A549 treated with AZD9567 at 1 μM for 4 hours (cell line): Measurements from ENCODE around the gene SIVA1. TPM values are rescaled to one million over a fixed set of nuclear protein-coding genes. Genes with fewer than 3 reads are reported as not detected.

Experiments
- total RNA-seq: library from RNA; stranded (reverse); fragments of 200-300 nt; extraction: Qiagen RNA extraction; gene quantifications from 5 replicates; pipeline ENCODE4 v1.2.3, GENCODE V29; 2022; ENCODE audit not compliant: insufficient read depth

SIVA1 gene, protein sequence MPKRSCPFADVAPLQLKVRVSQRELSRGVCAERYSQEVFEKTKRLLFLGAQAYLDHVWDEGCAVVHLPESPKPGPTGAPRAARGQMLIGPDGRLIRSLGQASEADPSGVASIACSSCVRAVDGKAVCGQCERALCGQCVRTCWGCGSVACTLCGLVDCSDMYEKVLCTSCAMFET
- 111 to 224 TPM (median 212 TPM) in 5 replicates for total RNA-seq

DNA sequence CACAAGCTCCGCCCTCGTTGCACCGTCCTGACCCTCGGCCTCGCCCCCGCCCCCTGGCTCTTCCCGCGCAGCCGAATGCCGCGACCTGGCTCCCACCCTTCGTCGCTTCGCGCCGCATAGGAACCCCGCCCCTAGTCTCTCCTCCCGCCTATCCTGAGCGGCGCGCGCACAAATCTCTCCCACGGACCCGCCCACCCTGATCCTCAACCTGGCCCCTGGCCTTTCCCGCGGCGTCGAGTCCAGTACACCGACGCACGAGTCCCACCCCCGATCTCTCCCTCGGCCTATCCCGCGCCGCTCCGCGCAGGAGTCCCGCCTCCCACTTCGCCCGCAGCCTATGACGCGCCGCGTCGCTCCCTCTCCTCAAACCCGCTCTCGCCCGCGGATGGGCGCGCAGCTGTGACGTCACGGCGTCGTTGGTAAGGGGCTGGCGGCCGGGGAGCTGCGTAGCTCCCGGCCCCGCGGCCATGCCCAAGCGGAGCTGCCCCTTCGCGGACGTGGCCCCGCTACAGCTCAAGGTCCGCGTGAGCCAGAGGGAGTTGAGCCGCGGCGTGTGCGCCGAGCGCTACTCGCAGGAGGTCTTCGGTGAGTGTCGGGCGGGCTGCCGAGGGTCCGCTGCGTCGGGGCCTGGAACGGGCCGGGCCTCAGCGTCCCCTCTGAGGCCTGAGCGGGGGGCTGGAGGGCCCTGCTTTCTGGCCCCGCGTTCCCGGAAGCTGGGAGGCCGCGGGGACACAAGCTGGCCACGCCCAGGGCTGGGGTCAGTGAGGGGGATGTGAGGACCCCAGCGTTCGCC is at the start of gene SIVA1:
Gene SIVA1 (plus strand): TSS at position 413 of the 793 bp plus-strand sequence. CDS start 55 bp downstream, at position 468.

GRCh38 chr14:104723651-104724406 is 29.1 kb upstream of the SIVA1 start, which contains the start of gene ADSS1:
TSS of gene ADSS1 (plus strand) at chr14:104724229. CDS start at chr14:104724271, 42 bp downstream.

DNA sequence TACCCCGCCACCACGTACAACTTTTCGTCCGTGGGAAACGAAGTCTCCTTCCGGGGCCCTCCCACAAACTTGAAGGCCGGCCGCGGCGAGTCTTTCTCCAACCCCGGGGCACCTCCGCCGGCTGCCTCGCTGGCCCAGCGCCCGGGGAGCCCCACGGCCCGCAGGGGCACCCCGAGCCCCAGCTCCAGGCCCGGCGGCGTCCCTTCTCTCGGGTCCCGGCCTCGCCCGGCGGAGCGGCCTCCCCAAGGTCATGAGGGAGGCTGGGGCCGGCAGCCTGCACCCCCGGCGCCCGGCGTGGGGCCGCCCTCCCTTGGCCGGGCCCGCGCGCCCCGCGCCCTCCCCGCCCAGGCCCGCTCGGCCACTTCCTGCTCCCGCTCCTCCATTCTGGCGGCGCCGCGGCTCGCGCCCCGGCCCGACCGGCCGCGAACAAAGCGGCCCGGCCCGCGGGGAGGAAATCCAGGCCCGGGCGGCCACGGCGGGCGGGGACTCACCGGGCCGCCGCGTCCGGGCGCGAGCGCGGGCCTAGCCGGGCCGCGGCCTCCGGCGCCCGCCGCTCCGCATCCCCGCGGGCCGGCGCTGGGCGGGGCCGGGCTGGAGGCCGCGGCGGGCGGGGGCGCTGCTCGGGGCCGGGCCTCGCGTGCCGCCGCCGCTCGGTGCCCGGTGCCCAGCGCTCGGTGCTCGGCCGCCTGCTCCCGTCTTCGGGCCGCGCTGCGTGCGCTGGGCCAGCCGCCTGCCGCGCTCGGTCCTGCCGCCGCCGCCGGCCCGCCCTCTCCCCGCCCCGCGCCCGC is 42.2 kb downstream of the SIVA1 start, which contains the start of gene AKT1:
Gene AKT1 (minus strand): TSS at position 756 of the 788 bp plus-strand sequence. CDS start 3,105 bp downstream, outside the sequence.

DNA sequence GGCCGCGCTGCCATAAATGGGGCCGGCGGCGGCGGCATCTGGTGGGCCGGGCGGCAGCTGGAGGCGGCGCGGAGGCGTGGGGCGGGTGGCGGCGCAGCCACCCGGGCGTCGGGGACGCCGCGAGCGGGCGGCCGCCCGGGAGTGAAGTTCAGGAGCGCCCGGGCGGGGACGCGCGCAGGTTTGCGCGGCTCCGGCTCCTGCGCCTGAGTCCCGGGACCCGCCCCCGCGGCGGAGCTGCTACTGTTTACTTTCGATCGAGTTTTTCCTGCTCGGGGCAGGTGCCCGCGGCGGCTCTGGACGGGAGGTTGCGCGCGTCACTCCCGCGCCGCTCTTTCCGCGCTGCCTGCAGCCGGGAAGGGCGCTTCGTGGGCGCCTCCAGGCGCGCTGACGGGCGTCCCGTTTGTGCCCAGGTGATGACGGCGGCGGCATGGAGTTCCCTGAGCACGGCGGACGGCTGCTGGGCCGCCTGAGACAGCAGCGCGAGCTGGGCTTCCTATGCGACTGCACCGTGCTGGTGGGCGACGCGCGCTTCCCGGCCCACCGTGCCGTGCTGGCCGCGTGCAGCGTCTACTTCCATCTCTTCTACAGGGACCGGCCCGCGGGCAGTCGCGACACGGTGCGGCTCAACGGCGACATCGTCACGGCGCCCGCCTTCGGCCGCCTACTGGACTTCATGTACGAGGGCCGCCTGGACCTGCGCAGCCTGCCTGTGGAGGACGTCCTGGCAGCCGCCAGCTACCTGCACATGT is 48.0 kb downstream of the SIVA1 start, which contains the start of gene ZBTB42:
Gene ZBTB42 (plus strand): TSS at position 331 of the 749 bp plus-strand sequence. CDS start 97 bp downstream, at position 428.

Other genes with a start within 250 kb of the SIVA1 start
- gene C14orf180, start 173.4 kb upstream of the SIVA1 start, total RNA-seq = not detected in 5 replicates
- gene TMEM179, start 148.4 kb upstream of the SIVA1 start, total RNA-seq = 0.27 to 0.36 TPM (median 0.33 TPM) in 4 of 5 replicates, not detected in the other
- gene INF2, start 63.5 kb upstream of the SIVA1 start, total RNA-seq = 79.3 to 135 TPM (median 130 TPM) in 5 replicates
- 4.7 to 7.4 TPM (median 5.8 TPM) in 5 replicates for gene ADSS1, start 28.9 kb upstream of the SIVA1 start, total RNA-seq
- 79.8 to 113 TPM (median 105 TPM) in 5 replicates for gene AKT1, start 42.6 kb downstream of the SIVA1 start, total RNA-seq
- 2.4 to 3.7 TPM (median 3.0 TPM) in 5 replicates for gene ZBTB42, start 48.0 kb downstream of the SIVA1 start, total RNA-seq
- gene CEP170B, start 112.1 kb downstream of the SIVA1 start, total RNA-seq = 14.1 to 30.0 TPM (median 29.0 TPM) in 5 replicates
- 0.01 to 0.16 TPM (median 0.09 TPM) in 3 of 5 replicates, not detected in the others for gene PLD4, start 171.7 kb downstream of the SIVA1 start, total RNA-seq
- gene AHNAK2, start 225.2 kb downstream of the SIVA1 start, total RNA-seq = 183 to 234 TPM (median 196 TPM) in 5 replicates
- 11.3 to 22.3 TPM (median 20.2 TPM) in 5 replicates for gene CLBA1, start 232.6 kb downstream of the SIVA1 start, total RNA-seq